ENCODE measurements around the gene SH3D19. TPM values are rescaled to one million over a fixed set of nuclear protein-coding genes. Genes with fewer than 3 reads are reported as not detected.

Gene SH3D19
- polyA plus RNA-seq, 3 donors = not detected

DNA sequence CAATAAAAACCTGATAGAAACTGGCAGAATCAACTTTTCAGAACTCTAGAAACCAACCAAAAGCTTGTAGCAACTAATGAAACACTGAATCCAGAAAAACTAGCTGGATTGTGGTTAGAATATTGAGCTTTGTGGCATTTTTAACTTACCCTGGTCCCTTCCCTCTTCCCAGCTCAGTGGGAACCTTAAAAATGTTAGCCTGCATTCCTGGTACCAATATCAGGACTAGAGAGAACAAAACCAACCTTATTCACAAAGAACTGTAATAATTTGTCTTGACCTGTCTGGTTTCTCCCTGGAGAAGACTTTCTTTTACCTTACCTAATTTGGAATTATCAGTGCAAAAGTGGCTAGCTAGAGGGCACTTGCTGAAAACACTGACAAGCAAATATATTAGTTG is 21.2 kb downstream of the SH3D19 start:
- Histone ChIP-seq H3K79me2 (ENCODE audit: insufficient read depth, low read length) (no peaks in the 10 kb centered on the region), H4K20me1 (ENCODE audit: insufficient read depth, low read length) (no peaks in the 10 kb centered on the region), H3K27me3 (ENCODE audit: control insufficient read depth in 2 of 2, insufficient read depth in 2 of 2, low read length in 2 of 2) (no peaks in the 10 kb centered on the region), H3K4me2 (replicated peaks; ENCODE audit: extremely low read depth, low read length, poor library complexity, severe bottlenecking) (no peak overlapping the region), H3K9ac (ENCODE audit: insufficient read depth, low read length, poor library complexity, severe bottlenecking) (no peak overlapping the region), H3K9me3 (replicated peaks in 1 of 2; ENCODE audit: control insufficient read depth in 1 of 2, insufficient read depth in 1 of 2, low read length in 2 of 2) (peaks cover 0 to 7% of the 10 kb centered on the region in 2 donors), H2AFZ (ENCODE audit: insufficient read depth, low read depth, low read length, poor library complexity, severe bottlenecking) (no peak overlapping the region), H3K27ac (ENCODE audit: low read depth in 1 of 2, low read length in 2 of 2) (no peak overlapping the region), H3K36me3 (replicated peaks in 1 of 2; ENCODE audit: control insufficient read depth in 1 of 2, insufficient read depth in 2 of 2, low read length in 2 of 2) (no peaks in the 10 kb centered on the region), H3K4me3 (replicated peaks in 1 of 3; ENCODE audit: low read depth in 2 of 3, low read length in 3 of 3) (no peak overlapping the region), H3K4me1 (ENCODE audit: control insufficient read depth in 1 of 2, insufficient read depth in 2 of 2, low read length in 2 of 2) (no peaks in the 10 kb centered on the region)
- Mint-ChIP-seq H3K36me3 (no peaks in the 10 kb centered on the region), H3K9me3 (peaks cover 3 to 17% (median 7%) of the 10 kb centered on the region in 7 donors), H3K27me3 (ENCODE audit: low read depth in 3 of 3) (peaks cover 0 to 4% (median 2%) of the 10 kb centered on the region in 3 donors), H3K27ac (no peak overlapping the region), H3K4me3 (no peak overlapping the region), H3K4me1 (no peaks in the 10 kb centered on the region)
- intact Hi-C loops (cut with micrococcal nuclease) = no loop called here
- DNase-seq = no peak
- TF ChIP-seq, protein P1, sequence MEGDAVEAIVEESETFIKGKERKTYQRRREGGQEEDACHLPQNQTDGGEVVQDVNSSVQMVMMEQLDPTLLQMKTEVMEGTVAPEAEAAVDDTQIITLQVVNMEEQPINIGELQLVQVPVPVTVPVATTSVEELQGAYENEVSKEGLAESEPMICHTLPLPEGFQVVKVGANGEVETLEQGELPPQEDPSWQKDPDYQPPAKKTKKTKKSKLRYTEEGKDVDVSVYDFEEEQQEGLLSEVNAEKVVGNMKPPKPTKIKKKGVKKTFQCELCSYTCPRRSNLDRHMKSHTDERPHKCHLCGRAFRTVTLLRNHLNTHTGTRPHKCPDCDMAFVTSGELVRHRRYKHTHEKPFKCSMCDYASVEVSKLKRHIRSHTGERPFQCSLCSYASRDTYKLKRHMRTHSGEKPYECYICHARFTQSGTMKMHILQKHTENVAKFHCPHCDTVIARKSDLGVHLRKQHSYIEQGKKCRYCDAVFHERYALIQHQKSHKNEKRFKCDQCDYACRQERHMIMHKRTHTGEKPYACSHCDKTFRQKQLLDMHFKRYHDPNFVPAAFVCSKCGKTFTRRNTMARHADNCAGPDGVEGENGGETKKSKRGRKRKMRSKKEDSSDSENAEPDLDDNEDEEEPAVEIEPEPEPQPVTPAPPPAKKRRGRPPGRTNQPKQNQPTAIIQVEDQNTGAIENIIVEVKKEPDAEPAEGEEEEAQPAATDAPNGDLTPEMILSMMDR (IDR thresholded peaks at IDR 0.05) = no peak

DNA sequence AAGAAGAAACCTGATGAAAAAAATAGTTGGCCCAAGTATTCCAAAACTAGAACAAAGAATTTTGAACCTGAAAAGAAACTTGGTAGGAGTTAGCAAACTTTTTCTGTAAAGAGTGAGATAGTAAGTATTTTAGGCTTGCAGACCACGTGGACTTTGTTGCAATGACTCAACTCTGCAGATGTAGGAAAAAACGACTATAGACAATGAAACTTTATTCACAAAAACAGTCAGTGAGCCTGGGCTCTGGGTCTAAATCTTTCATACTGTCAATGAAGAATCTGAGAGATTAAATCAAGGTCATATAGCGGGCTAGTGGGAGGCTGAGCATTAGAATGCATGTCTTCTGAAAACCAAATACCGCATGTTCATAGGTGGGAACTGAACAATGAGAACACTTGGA is 23.0 kb downstream of the SH3D19 start:
- H3K27me3 ChIP-seq (ENCODE audit: control insufficient read depth in 2 of 2, insufficient read depth in 2 of 2, low read length in 2 of 2) = no peaks in the 10 kb centered on the region
- H3K27me3 Mint-ChIP-seq (ENCODE audit: low read depth in 3 of 3) = peaks cover 0 to 4% (median 0%) of the 10 kb centered on the region in 3 donors
- no peaks in the 10 kb centered on the region for H3K36me3 Mint-ChIP-seq
- H3K27ac ChIP-seq (ENCODE audit: low read depth in 1 of 2, low read length in 2 of 2) = no peak overlapping the region
- H3K4me1 ChIP-seq (ENCODE audit: control insufficient read depth in 1 of 2, insufficient read depth in 2 of 2, low read length in 2 of 2) = no peaks in the 10 kb centered on the region
- 92% methylated on average over 2 of the region's 4 CpGs for WGBS (ENCODE audit: insufficient coverage)
- TF ChIP-seq, protein P1 (IDR thresholded peaks at IDR 0.05) = no peak
- H3K4me3 Mint-ChIP-seq = no peak overlapping the region
- no peaks in the 10 kb centered on the region for H3K79me2 ChIP-seq (ENCODE audit: insufficient read depth, low read length)
- H3K9me3 Mint-ChIP-seq = peaks cover 3 to 16% (median 7%) of the 10 kb centered on the region in 7 donors
- H3K4me3 ChIP-seq (replicated peaks in 1 of 3; ENCODE audit: low read depth in 2 of 3, low read length in 3 of 3) = no peak overlapping the region
- H4K20me1 ChIP-seq (ENCODE audit: insufficient read depth, low read length) = no peaks in the 10 kb centered on the region
- no peak for DNase-seq
- no peak overlapping the region for H3K27ac Mint-ChIP-seq
- no peak overlapping the region for H3K9ac ChIP-seq (ENCODE audit: insufficient read depth, low read length, poor library complexity, severe bottlenecking)
- H3K4me1 Mint-ChIP-seq = no peaks in the 10 kb centered on the region
- H3K9me3 ChIP-seq (replicated peaks in 1 of 2; ENCODE audit: control insufficient read depth in 1 of 2, insufficient read depth in 1 of 2, low read length in 2 of 2) = peaks cover 0 to 3% of the 10 kb centered on the region in 2 donors
- no peak overlapping the region for H3K4me2 ChIP-seq (replicated peaks; ENCODE audit: extremely low read depth, low read length, poor library complexity, severe bottlenecking)
- no peak overlapping the region for H2AFZ ChIP-seq (ENCODE audit: insufficient read depth, low read depth, low read length, poor library complexity, severe bottlenecking)
- no peaks in the 10 kb centered on the region for H3K36me3 ChIP-seq (replicated peaks in 1 of 2; ENCODE audit: control insufficient read depth in 1 of 2, insufficient read depth in 2 of 2, low read length in 2 of 2)
- intact Hi-C loops (cut with micrococcal nuclease) = no loop called here

Measured in CD14-positive monocyte (primary cell).